Fibroblast of upper back skin (primary cell): ENCODE results near the gene SLC9A8.
A peak's percentile ranks its signal among the peaks of the same experiment; 100 is the strongest.

Experiments
- DNase-seq: peaks from one replicate; pipeline ENCODE4 v3.0.0-alpha.2; 2013

The SLC9A8 gene

GRCh38 chr20:49899541-49900383 lies 87.1 kb downstream of the SLC9A8 start:
- no peak for DNase-seq

- DNase-seq, result no peak
Measured at GRCh38 chr20:49901588-49901987, 89.0 kb downstream of the SLC9A8 start.

GRCh38 chr20:49904440-49905214 lies 92.0 kb downstream of the SLC9A8 start:
- no peak for DNase-seq

GRCh38 chr20:49905415-49906091 lies 92.9 kb downstream of the SLC9A8 start:
- no peak for DNase-seq

GRCh38 chr20:49906101-49906604 lies 93.5 kb downstream of the SLC9A8 start:
- DNase-seq, result no peak

GRCh38 chr20:49906615-49907154 lies 94.1 kb downstream of the SLC9A8 start:
- no peak for DNase-seq

GRCh38 chr20:49907405-49908257 lies 95.0 kb downstream of the SLC9A8 start:
- DNase-seq, result no peak

GRCh38 chr20:49908258-49908565 lies 95.6 kb downstream of the SLC9A8 start:
- no peak for DNase-seq

GRCh38 chr20:49909499-49910339 lies 97.1 kb downstream of the SLC9A8 start:
- DNase-seq, result no peak

GRCh38 chr20:49910340-49910706 lies 97.7 kb downstream of the SLC9A8 start:
- DNase-seq, result no peak

GRCh38 chr20:49913399-49914047 lies 100.9 kb downstream of the SLC9A8 start:
- DNase-seq, result no peak

- no peak for DNase-seq
Measured at GRCh38 chr20:49914310-49915117, 101.9 kb downstream of the SLC9A8 start.

GRCh38 chr20:49915118-49915379 lies 102.4 kb downstream of the SLC9A8 start:
- no peak for DNase-seq

- DNase-seq, result peak; percentile 96
Measured at GRCh38 chr20:49915380-49916145, 102.9 kb downstream of the SLC9A8 start, which contains the start of gene SPATA2. TSS of gene SPATA2 (minus strand) at chr20:49915529. CDS start at chr20:49908490, 7,039 bp downstream.

- DNase-seq, result peak; percentile 11
Measured at GRCh38 chr20:49916146-49917002, 103.7 kb downstream of the SLC9A8 start.

- no peak for DNase-seq
Measured at GRCh38 chr20:49918446-49918845, 105.8 kb downstream of the SLC9A8 start.

- DNase-seq, result no peak
Measured at GRCh38 chr20:49919009-49919408, 106.4 kb downstream of the SLC9A8 start.

- DNase-seq, result no peak
Measured at GRCh38 chr20:49919461-49919860, 106.8 kb downstream of the SLC9A8 start.
